Lower leg skin (tissue), 4 donors: ENCODE data around the gene CD300LB. TPM values are rescaled to one million over a fixed set of nuclear protein-coding genes. Genes with fewer than 3 reads are reported as not detected.
"Not testable (repeated sequence)": the region's sequence is repeated elsewhere in the genome, so short reads cannot be mapped to it uniquely, and the experiment has no call there.

Experiments
- DNase-seq, 2 donors: peaks; one replicate each; pipeline ENCODE4 v3.0.0-alpha.2; 2019; ENCODE audit warnings: low spot score in 2 of 2
- H3K4me3 ChIP-seq: fragments of 200-600 bp; sonication (generic); 2 replicates; pipeline ENCODE4 v1.5.1; 2017; ENCODE audit warnings: mild to moderate bottlenecking, low read depth; ENCODE audit not compliant: poor library complexity, severe bottlenecking
- POLR2A ChIP-seq, 2 donors: fragments of 450-650 bp; IDR thresholded peaks; one replicate each; pipeline ENCODE4 v1.6.1; 2016 to 2017; ENCODE audit warnings: antibody characterized with exemption in 2 of 2, mild to moderate bottlenecking in 1 of 2, moderate library complexity in 1 of 2
- WGBS, 2 donors: methylation state at CpG; one replicate each; pipeline ENCODE4 v1.1.5; 2018; 5-methylcytosine and 5-hydroxymethylcytosine counted together
- intact Hi-C: fragments of 100-400 bp; cut with DNase I; formaldehyde crosslinking; loops from one replicate; pipeline ENCODE4 v1.15.0; 2023; ENCODE audit warnings: low total_unique reads
- total RNA-seq, 4 donors: library from RNA; depleted of rRNA; stranded (reverse); fragments of >200 nt; gene quantifications; one replicate each; pipeline ENCODE4 v1.1.0, GENCODE V29; 2016
- TF ChIP-seq, protein P1 (sequence below), 3 donors: fragments of 450-650 bp; IDR thresholded peaks; one replicate each; pipeline ENCODE4 v1.5.1; 2016; ENCODE audit warnings: antibody characterized with exemption in 3 of 3, mild to moderate bottlenecking in 3 of 3, moderate library complexity in 2 of 3

Gene CD300LB
- total RNA-seq, 4 donors from 2014 or later: 0.12 to 1.3 (median 0.55) TPM; not detected in 1

DNA sequence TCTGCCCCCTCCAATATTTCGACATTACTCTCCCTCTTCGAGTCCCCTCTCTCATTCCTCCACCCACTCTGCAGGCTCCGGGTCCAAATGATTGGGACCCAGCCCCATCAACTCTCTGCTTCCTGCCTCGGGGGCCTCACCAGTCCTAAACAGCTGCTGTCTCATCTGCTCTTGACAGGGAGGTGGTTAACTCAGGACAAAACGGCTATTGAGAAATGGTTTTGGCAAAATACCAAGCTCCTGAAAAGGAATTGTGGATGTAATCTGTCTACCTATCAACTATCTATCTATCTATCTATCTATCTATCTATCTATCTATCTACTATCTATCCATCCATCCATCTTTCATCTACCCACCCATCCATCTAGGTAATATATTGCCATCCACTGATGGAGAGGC, 33.9 kb upstream of the CD300LB start:
- TF ChIP-seq, protein P1, sequence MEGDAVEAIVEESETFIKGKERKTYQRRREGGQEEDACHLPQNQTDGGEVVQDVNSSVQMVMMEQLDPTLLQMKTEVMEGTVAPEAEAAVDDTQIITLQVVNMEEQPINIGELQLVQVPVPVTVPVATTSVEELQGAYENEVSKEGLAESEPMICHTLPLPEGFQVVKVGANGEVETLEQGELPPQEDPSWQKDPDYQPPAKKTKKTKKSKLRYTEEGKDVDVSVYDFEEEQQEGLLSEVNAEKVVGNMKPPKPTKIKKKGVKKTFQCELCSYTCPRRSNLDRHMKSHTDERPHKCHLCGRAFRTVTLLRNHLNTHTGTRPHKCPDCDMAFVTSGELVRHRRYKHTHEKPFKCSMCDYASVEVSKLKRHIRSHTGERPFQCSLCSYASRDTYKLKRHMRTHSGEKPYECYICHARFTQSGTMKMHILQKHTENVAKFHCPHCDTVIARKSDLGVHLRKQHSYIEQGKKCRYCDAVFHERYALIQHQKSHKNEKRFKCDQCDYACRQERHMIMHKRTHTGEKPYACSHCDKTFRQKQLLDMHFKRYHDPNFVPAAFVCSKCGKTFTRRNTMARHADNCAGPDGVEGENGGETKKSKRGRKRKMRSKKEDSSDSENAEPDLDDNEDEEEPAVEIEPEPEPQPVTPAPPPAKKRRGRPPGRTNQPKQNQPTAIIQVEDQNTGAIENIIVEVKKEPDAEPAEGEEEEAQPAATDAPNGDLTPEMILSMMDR (IDR thresholded peaks at IDR 0.05): no peak
- no peak for TF ChIP-seq POLR2A (IDR thresholded peaks at IDR 0.05)
- whole genome bisulfite sequencing, 2 donors: 36 to 45% methylated on average over 5 of the region's 5 CpGs
- intact Hi-C loops: no loop called here
- H3K4me3 ChIP-seq: no peak overlapping the region
- DNase-seq: no peak

DNA sequence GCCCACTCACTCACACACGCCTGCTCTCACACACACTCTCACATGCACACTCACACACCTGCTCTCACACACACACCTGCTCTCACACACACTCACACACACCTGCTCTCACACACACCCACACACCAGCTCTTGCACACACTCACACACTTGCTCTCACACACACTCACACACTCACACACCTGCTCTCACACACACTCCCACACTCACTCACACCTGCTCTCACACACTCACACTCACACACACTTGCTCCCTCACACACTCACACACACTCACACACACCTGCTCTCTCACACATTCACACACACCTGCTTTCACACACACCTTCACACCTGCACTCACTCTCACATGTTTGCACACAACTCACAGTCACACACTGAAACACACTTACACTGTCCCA, 32.1 kb upstream of the CD300LB start:
- DNase-seq: no peak
- TF ChIP-seq, protein P1 (IDR thresholded peaks at IDR 0.05): peak in 1 of 3 donors; percentile 22
- TF ChIP-seq POLR2A (IDR thresholded peaks at IDR 0.05): no peak
- H3K4me3 ChIP-seq: no peak overlapping the region
- intact Hi-C loops: no loop called here
- WGBS, 2 donors: 87 to 91% methylated on average over 1 of the region's 1 CpG

DNA sequence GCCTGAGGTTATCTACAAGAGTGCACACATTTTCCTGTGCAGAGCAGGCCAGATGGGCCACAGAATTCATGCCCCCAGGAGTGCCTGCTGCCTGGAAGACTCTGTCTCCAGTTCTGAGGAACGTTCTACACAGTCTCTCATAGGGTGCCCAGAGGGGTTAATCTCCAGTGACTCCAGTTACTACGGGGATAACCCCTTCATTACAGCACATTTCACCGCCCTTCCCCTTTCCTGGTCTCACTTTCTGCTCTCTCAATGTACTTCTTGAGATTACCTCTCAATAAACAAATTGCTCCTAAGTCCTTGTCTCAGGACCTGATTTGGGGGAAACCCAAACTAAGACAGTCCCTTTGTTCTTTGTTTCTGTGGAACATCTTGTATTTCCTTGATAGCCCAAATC, 30.3 kb upstream of the CD300LB start:
- no peak overlapping the region for H3K4me3 ChIP-seq
- intact Hi-C loops: no loop called here
- no peak for TF ChIP-seq POLR2A (IDR thresholded peaks at IDR 0.05)
- TF ChIP-seq, protein P1 (IDR thresholded peaks at IDR 0.05): no peak
- no peak for DNase-seq
- WGBS, 2 donors: 47 to 54% methylated on average over 3 of the region's 3 CpGs

DNA sequence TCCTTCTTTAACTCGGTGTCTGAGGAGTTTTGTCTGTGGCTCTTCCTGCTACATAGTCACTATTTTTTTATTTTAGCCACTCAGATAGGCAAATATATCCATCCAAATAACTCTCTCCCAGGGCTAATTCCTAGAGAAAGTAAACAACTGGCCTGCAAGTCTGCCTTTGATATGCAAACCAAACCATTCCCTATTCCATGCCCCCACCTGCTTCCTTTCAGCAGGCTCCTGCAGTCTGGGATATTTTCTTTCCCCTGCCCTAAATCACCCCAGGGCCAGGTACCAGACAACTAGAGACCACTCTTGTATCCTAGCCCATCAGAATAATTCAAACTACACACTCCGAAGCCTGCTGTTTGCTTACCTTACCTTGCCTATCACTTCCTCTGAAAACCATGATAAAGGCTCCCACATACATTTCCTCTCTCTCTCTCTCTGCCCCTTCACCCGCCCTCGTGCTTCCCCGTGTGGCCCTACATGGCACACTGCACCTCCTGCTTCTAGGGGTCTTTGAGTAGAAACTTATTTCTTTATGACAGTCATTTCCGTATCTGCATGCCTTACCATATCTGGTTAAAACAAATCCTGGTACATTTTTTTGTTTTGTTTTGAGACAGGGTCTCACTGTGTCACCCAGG, 27.7 kb upstream of the CD300LB start:
- TF ChIP-seq, protein P1 (IDR thresholded peaks at IDR 0.05): no peak
- 74 to 78% methylated on average over 6 of the region's 6 CpGs for WGBS, 2 donors
- no peak for DNase-seq
- H3K4me3 ChIP-seq: no peak overlapping the region
- intact Hi-C loops: no loop called here

DNA sequence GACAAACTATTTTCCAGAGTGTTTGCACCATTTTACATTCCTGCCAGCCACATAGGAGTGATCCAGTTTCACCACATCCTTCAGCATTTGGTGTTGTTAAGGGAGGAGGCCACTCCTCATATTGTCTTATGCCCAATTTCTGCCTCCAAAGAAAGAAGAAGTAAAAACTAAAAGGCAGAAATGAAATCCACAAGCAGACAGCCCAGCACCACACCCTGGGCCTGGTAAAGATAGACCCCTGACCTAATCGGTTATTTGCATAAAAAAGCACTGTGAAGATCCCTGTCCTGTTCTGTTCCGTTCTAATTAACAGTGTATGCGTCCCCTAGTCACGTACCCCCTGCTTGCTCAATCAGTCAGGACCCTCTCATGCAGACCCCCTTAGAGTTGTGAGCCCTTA, 27.1 kb upstream of the CD300LB start:
- DNase-seq, H3K4me3 ChIP-seq, intact Hi-C loops: not testable (repeated sequence)
- 71 to 75% methylated on average over 4 of the region's 4 CpGs for WGBS, 2 donors

DNA sequence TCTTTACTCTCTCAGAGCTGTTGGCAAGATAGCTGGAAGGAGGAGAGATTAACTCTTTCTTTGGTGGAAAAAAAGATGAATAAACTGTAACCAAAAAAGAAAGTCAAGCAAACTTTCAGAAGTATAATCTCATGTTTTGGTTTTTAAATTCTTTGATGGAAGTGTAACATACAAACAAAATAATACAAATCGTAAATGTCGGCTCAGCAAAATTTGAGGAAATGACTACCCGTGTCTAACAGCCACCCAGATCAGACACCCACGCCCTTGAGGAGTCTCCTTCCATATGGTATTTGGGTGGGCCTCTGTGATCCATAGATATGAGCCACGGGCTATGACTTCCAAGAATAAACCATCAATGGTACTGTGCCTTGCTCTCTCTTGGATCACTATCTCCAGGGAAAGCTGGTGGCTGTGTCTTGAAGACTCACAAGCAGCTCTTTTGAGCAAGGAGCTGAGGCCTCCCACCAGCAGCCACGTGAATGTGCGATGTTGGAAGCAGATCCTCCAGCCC, 24.2 kb upstream of the CD300LB start:
- no peak overlapping the region for H3K4me3 ChIP-seq
- no peak for TF ChIP-seq POLR2A (IDR thresholded peaks at IDR 0.05)
- TF ChIP-seq, protein P1 (IDR thresholded peaks at IDR 0.05): no peak
- intact Hi-C loops: no loop called here
- no peak for DNase-seq
- WGBS, 2 donors: 64 to 75% methylated on average over 7 of the region's 7 CpGs
